Measurements from ENCODE around the gene ZBTB40. TPM values are rescaled to one million over a fixed set of nuclear protein-coding genes. Genes with fewer than 3 reads are reported as not detected.

ZBTB40 gene
- polyA plus RNA-seq, 2 of the 4 experiments (the other 2 are of a cell fraction), result 6.2 to 7.0 TPM

DNA sequence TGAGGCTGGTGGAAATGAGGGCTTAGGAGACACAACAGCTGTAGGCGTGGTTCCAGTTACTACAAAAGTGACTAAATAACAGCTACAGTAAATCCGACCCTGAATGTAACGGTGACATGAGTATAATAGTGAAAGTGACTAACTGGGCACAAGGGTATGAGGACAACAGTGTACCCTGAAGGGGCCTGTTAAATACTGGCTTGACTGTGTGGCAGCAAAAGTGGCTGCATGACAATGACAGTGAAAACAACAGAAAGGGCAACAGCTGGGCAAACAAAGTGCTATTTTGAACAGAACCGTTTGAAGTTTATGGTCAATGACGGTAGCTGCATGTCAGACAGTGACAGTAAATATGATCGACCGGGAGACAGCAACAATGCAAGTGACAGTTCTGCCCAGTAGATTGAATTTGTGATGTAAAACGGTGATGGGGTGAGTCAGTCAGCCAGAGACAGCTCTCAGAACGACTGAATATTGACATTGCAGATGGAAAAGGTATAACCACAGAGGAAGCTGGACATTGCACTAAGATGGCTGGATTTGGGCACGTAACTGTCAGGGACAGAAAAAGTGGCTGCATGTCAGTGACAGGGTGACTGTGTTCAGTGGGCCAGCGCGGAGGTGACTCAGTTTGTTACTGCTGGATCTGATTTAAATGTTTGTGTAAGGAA lies 1.2 kb upstream of the ZBTB40 start (continued):
- TF ChIP-seq PHF8 (IDR thresholded peaks at IDR 0.05; ENCODE audit: borderline replicate concordance, low read depth), result no peak
- no peak for TF ChIP-seq EHF (CRISPR knock-in tag; IDR thresholded peaks at IDR 0.05)
- no peak for TF ChIP-seq HDAC2 (IDR thresholded peaks at IDR 0.05)
- TF ChIP-seq BHLHE40 (IDR thresholded peaks at IDR 0.05; ENCODE audit: low read depth, low read length), result no peak
- TF ChIP-seq HOXA7 (CRISPR knock-in tag; IDR thresholded peaks at IDR 0.05), result no peak

DNA sequence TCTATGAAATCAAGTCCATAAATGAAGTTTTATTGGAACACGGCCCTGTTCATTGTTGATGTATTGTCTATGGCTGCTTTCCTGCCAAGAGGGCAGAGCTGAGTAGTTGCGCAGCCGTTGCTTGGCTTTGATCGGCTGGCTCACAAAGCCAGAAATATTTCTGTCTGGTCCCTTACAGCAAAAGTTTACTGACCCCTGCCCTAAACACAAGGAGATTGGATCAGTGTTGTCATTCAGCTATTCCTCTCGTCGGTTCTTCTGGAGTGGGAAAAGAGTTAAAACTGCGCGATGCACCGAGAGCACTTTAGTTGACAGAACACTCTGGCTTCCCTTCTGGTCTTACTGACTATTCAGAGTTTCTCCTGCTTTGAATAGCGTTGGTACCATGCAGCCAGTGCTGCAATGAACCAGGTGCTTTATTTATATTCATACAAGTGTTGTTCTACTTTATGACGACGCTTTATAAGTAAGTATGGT lies 868 bp downstream of the ZBTB40 start:
- TF ChIP-seq ZC3H11A (IDR thresholded peaks at IDR 0.05) (no peak), RCOR1 (IDR thresholded peaks at IDR 0.05; ENCODE audit: low read depth, low read length) (no peak), RNF2 (IDR thresholded peaks at IDR 0.05; ENCODE audit: borderline replicate concordance, low read depth) (no peak), NPAS2 (CRISPR knock-in tag; IDR thresholded peaks at IDR 0.05; ENCODE audit: borderline replicate concordance) (no peak), JUNB (IDR thresholded peaks at IDR 0.05) (no peak), POLR2A (IDR thresholded peaks at IDR 0.05; ENCODE audit: low read length) (no peak), KDM5A (IDR thresholded peaks at IDR 0.05) (no peak), KDM1A (IDR thresholded peaks at IDR 0.05; ENCODE audit: low read depth) (no peak), CBX8 (IDR thresholded peaks at IDR 0.05) (no peak), MYC (IDR thresholded peaks at IDR 0.05; ENCODE audit: borderline replicate concordance, low read length) (no peak), BHLHE40 (IDR thresholded peaks at IDR 0.05; ENCODE audit: low read depth, low read length) (no peak), HOXB5 (CRISPR knock-in tag; IDR thresholded peaks at IDR 0.05) (no peak), ZSCAN20 (CRISPR knock-in tag; IDR thresholded peaks at IDR 0.05) (no peak), RARB (CRISPR knock-in tag; IDR thresholded peaks at IDR 0.05) (no peak), NR3C1 (IDR thresholded peaks at IDR 0.05) (no peak)
- TF ChIP-seq, protein P1, sequence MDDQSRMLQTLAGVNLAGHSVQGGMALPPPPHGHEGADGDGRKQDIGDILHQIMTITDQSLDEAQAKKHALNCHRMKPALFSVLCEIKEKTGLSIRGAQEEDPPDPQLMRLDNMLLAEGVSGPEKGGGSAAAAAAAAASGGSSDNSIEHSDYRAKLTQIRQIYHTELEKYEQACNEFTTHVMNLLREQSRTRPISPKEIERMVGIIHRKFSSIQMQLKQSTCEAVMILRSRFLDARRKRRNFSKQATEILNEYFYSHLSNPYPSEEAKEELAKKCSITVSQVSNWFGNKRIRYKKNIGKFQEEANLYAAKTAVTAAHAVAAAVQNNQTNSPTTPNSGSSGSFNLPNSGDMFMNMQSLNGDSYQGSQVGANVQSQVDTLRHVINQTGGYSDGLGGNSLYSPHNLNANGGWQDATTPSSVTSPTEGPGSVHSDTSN (IDR thresholded peaks at IDR 0.05), result no peak
- TF ChIP-seq, protein P2, sequence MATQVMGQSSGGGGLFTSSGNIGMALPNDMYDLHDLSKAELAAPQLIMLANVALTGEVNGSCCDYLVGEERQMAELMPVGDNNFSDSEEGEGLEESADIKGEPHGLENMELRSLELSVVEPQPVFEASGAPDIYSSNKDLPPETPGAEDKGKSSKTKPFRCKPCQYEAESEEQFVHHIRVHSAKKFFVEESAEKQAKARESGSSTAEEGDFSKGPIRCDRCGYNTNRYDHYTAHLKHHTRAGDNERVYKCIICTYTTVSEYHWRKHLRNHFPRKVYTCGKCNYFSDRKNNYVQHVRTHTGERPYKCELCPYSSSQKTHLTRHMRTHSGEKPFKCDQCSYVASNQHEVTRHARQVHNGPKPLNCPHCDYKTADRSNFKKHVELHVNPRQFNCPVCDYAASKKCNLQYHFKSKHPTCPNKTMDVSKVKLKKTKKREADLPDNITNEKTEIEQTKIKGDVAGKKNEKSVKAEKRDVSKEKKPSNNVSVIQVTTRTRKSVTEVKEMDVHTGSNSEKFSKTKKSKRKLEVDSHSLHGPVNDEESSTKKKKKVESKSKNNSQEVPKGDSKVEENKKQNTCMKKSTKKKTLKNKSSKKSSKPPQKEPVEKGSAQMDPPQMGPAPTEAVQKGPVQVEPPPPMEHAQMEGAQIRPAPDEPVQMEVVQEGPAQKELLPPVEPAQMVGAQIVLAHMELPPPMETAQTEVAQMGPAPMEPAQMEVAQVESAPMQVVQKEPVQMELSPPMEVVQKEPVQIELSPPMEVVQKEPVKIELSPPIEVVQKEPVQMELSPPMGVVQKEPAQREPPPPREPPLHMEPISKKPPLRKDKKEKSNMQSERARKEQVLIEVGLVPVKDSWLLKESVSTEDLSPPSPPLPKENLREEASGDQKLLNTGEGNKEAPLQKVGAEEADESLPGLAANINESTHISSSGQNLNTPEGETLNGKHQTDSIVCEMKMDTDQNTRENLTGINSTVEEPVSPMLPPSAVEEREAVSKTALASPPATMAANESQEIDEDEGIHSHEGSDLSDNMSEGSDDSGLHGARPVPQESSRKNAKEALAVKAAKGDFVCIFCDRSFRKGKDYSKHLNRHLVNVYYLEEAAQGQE (IDR thresholded peaks at IDR 0.05), result no peak
- TF ChIP-seq, protein P3, sequence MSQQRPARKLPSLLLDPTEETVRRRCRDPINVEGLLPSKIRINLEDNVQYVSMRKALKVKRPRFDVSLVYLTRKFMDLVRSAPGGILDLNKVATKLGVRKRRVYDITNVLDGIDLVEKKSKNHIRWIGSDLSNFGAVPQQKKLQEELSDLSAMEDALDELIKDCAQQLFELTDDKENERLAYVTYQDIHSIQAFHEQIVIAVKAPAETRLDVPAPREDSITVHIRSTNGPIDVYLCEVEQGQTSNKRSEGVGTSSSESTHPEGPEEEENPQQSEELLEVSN (IDR thresholded peaks at IDR 0.05; ENCODE audit: borderline replicate concordance, low read depth), result no peak
- TF ChIP-seq, protein P4, sequence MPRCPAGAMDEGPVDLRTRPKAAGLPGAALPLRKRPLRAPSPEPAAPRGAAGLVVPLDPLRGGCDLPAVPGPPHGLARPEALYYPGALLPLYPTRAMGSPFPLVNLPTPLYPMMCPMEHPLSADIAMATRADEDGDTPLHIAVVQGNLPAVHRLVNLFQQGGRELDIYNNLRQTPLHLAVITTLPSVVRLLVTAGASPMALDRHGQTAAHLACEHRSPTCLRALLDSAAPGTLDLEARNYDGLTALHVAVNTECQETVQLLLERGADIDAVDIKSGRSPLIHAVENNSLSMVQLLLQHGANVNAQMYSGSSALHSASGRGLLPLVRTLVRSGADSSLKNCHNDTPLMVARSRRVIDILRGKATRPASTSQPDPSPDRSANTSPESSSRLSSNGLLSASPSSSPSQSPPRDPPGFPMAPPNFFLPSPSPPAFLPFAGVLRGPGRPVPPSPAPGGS (IDR thresholded peaks at IDR 0.05), result no peak
- CTCF ChIA-PET, result interaction anchor here (1.3 kb wide), 1 partner anchor 32 kb away, joined by 4 read pairs; no protein-coding TSS in a partner anchor
- FAIRE-seq (no peak), ATAC-seq (peak; percentile 58 to 68; a peak in 4 of 6 replicates), DNase-seq (ENCODE audit: low read depth in 1 of 2, low spot score in 1 of 2) (no peak)
- POLR2A ChIA-PET, result no interaction called here
- H3K4me1 ChIP-seq, result peaks cover 13% of the 10 kb centered on the region
- H3K9me3 ChIP-seq, result no peaks in the 10 kb centered on the region
- peak overlapping the region; percentile 78 to 98 for H3K27ac ChIP-seq
- H3K4me2 ChIP-seq, result peak overlapping the region; percentile 84
- 16% methylated on average over 12 of the region's 12 CpGs for WGBS (ENCODE audit: missing lambda C conversion rate)
- H3K4me3 ChIP-seq, result peak overlapping the region; percentile 72
